ENCODE measurements around the gene IGFL2.
"Not testable (repeated sequence)": the region's sequence is repeated elsewhere in the genome, so short reads cannot be mapped to it uniquely, and the experiment has no call there.

Gene IGFL2

DNA sequence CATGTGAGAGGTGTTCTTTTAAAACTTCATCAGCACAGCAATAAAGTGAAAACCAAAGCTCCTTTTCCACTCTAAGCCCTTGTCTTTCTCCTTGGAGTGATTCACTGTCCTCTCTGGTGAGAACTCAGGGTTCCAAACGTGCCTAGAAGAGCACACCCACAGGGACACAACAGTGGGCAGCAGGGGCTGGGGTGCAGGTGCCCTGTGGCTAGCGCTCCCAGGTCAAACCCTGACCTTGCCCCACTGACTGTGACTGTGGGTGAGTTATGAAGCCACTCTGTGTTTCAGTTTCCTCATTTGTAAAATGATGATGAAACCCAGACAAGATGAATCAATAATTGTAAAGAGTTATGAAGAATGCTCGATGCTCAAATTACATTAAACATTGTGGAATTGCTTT is 43.9 kb downstream of the IGFL2 start:
- no peak for DNase-seq

DNA sequence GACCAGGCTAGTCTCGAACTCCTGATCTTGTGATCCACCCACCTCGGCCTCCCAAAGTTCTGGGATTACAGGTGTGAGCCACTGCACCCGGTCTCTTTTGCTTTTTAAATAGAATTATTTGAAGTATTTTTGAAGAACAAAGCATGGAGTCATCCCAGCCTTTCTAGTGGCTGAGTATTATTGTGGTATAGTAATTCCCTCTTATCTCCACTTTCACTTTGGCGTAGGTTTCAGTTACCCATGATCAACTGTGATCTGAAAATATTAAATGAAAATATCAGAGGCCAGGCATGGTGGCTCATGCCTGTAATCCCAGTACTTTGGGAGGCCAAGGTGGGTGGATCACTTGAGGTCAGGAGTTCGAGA is 44.6 kb downstream of the IGFL2 start:
- not testable (repeated sequence) for DNase-seq

DNA sequence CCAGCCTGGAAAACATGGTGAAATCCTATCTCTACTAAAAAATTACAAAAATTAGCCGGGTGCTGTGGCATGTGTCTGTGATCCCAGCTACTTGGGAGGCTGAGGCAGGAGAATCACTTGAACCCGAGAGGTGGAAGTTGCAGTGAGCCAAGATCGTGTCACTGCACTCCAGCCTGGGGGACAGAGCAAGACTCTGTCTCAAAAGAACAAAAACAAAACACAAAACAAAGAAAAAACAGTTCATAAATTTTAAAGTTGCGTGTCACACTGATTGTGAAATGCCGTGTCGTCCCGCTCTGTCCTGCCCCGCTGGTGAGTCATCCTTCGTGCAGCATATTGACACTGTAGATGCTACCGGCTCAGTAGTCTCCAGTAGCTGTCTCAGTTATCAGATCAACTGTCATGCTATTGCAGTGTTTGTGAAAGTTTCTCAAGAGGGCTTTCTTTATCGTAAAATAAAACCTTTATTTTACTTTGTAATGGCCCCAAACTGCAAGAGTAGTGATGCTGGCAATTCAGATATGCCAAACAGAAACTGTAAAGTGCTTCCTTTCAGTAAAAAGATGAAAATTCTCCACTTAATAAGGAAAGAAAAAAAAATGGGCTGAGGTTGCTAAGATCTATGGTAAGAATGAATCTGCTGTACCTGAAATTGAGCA is 45.1 kb downstream of the IGFL2 start:
- no peak for DNase-seq

DNA sequence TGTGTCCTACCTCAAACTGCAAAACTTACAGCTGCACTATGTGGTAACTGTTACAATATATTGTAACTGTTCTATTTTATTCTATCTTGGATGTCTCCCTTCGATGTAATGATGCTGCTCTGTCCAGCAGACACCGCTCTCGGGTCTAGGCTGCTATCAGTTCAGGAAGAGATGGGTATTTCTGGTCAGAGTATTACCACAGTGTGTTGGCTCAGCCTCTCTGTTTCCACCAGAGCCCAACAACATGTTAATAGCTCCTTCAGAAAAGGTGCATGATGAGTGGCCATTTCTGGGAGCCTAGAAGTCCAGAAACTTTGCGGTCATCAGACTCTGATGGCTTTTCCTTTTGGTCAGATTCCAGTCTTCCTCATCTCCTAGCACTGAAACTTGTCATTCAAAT is 45.6 kb downstream of the IGFL2 start:
- no peak for DNase-seq

DNA sequence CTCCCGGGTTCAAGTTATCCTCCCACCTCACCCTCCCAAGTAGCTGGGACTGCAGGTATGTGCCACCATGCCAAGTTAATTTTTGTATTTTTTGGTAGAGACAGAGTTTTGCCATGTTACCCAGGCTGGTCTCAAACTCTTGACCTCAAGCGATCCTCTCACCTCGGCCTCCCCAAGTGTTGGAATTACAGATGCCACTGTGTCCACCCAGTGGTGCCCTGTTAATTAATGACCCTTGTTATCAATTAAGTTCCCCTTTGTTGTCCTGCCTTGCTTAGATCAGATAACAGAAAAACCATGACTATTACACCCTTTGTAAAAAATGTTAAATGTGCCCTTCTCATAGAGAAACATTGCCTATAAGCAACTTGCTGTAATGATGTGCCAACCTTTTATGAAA is 47.1 kb downstream of the IGFL2 start:
- DNase-seq: no peak

DNA sequence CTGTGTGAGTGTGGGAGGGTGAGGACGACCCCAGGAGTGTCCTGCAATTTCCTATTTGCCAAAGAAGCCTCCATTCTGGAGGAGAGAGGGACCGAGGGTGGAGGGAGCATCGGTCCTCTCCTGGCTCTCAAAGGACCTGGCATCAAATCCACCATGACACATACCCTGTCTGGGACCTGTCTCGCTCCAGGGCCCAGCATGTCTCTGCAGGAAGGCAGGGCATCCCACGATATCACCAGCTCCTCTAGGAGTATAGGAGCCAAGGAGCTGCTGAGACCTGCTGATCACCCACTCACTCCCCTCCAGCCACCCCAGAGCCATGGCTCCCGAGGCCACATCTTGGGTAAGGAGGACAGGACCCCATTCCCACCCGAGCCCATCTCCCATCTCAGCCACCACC is 47.9 kb downstream of the IGFL2 start:
- DNase-seq: not testable (repeated sequence)

DNA sequence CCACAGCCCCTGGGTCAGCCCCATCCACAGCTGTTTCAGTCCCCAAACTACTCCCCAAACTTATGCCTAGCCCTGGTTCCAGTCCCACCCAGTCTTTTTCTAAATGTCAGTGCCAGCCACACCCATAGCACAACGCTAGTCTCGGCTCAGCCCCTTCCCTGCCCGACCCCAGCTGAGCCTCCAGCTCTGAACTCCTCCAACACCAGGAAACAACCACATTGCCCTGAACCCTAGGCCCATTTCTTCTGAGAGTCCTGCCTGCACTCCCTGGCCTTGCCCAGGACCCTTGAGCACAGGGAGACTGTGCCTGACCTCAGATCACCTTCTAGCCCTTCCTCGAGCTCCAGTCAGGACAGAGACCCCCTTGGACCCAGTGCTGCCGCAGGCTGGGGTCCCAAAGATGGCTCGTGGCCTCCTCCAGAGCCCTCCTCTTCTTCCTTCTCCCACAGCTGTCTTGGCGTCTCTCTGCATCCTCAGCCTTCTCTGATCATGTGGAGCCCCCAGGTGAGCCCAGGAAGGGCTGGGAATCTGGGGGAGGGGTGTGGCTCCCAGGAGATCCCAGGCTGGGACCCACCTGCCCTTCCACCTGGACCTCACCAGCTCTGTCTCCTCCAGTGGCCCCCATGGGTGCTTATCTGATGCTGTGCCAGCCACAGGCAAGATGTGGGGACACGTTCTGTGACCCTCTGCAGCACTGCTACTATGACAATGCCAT is 48.5 kb downstream of the IGFL2 start:
- DNase-seq: no peak

DNA sequence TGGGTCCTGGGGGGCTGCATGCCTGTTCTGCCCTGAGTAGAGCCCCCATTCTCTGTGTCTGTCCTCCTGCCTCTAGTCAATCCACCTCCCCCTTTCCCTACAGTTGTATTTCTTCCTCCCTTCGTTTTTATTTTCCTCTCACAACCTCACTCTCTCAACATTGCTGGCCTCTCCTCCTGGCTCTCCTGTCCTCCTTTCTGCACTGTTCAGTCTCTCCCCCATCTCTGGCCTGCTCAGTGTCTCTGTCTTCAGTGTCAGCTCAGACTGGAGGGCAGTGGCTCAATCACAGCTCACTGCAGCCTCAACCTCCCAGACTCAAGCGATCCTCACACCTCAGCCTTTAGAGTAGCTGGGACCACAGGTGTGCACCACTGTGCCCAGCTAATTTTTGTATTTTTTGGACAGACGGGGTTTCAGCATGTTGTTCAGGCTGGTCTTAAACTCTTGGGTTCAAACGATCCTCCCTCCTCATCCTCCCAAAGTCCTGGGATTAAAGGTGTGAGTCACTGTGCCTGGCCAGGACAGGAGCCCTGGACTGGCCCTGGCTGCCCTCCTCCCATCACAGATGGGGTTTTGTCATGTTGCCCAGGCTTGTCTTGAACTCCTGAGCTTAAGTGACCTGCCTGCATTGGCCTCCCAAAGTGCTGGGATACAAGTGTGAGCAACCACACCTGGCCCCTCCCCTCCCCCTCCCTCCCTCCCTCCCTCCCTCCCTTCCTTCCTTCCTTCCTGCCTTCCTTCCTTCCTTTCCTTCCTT is 49.5 kb downstream of the IGFL2 start:
- DNase-seq: no peak

DNA sequence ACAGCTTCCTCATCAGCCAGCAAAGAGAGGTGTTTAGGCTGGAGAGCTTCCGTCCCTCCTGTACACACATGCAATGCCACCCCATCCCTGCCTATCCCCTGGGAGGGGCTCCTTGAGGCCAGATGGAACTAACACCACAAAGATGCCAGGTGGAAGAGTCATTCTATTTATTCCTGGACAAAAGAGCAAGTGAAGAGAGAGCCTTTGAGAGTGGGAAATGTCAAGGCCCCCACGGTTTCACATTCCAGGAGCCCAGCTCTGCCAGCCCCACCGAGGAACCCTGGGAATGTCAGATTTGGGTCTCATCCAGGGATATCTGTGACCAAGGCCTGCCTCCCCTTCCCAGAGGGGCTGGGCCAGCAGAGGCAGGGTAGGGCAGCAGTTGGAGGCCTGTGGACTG is 50.7 kb downstream of the IGFL2 start:
- DNase-seq: no peak

DNA sequence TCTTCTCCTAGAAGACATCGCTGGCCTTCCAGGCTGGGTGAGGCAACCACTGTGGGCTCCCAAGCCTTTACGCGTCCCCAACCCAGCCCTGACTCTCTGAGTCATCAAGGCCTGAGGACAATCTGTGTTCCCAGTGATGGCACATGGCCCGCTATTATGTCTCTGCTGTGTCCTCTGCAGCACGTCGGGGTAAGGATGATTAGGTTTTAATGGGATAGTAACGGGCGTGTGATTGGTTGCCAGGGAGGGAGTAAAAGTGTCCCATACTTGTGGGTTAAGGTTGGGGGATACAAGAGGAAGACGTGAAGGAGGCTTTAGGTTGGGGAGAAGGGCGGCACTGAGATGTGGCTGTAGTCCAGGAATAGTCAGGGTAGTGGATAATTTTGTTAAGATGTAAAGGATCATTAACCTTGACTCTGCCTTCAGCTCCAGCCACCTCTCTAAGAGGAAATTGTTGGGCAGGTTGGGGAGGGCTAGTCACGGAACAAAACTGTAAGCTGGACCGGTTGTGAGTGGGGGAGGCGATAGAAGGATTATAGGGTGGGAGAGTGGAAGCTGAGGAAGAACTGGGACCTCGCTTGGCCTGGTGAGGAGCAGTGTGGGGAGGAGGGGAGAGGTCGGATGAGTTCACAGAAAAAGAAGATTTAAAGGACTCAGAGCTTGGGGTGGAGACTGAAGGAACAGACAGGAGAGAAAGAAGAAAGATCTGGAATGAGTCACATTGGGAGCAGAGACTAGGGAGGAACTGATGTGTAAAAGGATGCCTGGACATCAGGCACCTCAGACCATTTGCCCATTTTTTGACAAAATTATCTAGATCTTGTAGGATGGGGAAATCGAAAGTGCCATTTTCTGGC is 53.6 kb downstream of the IGFL2 start:
- DNase-seq: no peak

DNA sequence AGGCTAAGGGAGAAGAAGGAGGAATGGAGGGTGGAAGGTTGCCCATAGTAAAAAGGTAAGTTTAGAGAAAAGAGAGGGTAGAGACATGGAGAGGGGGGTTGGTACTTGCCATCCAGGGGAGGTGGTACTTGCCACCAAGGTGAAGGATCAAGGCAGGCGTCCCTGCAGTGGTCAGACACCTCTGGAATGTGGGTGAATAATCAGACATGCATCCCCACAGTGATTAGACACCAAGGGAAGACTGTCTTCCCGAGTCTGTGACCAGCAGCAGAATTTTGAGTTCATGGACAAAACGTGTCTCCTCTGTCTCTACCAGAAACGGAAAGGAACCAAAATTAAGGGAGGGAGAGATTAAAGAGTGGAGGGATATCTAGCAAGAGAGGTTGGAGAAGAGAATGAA is 54.4 kb downstream of the IGFL2 start:
- no peak for DNase-seq

DNA sequence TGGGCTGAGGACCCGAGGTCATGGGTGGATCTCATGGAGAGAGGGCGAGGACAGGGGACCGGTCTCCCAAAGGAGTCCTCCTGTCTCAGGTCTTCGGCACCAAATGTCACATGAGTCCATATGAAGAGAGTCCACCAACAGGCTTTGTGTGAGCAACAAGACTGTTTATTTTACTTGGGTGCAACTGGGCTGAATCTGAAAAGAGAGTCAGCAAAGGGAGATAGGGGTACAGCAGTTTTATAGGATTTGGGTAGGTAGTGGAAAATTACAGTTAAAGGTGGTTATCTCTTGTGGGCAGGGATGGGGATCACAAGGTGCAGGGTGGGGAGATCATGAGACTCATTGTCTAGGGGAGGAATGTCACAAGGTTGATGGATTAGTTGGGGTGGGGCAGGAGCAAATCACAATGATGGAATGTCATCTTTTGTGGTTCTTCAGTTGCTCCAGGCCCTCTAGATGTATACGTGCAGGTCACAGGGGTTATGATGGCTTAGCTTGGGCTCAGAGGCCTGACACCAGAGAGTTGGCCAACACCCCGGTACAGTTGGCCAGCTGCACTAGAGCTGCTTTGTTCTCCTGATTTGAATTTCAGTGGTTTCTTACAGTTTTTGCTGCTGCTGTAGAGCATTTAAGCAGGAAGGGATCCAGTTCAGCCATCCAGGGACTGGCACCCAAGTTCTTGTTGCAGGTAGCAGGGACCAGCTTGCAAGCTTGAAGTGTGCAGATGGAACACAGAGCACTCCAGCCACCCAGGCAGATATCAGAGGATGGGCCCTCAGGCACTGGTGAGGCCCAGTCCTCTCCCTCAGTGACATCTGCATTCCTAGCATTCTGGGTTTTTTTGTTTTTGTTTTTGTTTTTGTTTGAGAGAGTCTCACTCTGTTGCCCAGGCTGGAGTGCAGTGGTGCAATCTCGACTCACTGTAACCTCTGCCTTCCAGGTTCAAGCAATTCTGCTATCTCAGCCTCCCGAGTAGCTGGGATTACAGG is 55.1 kb downstream of the IGFL2 start:
- DNase-seq: no peak

DNA sequence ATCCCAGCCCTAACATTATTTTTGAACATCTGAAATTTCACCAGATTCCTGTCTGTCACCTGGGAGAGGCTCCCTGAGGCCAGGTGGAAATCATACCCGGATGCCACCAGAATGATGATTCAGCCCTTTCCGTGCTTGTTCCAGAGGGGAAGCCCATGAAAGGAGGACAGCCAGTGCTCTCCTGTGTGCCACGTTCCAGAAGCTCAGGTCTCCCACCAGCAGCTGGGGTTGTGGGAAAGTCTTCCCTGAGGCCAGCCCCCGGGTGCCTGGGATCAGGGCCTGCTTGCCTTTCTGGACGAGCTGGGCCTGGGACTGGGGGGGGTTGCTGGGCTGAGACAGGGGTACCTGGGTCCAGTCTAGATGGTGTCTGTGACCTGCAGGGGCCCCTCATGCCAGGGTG is 56.0 kb downstream of the IGFL2 start:
- no peak for DNase-seq

DNA sequence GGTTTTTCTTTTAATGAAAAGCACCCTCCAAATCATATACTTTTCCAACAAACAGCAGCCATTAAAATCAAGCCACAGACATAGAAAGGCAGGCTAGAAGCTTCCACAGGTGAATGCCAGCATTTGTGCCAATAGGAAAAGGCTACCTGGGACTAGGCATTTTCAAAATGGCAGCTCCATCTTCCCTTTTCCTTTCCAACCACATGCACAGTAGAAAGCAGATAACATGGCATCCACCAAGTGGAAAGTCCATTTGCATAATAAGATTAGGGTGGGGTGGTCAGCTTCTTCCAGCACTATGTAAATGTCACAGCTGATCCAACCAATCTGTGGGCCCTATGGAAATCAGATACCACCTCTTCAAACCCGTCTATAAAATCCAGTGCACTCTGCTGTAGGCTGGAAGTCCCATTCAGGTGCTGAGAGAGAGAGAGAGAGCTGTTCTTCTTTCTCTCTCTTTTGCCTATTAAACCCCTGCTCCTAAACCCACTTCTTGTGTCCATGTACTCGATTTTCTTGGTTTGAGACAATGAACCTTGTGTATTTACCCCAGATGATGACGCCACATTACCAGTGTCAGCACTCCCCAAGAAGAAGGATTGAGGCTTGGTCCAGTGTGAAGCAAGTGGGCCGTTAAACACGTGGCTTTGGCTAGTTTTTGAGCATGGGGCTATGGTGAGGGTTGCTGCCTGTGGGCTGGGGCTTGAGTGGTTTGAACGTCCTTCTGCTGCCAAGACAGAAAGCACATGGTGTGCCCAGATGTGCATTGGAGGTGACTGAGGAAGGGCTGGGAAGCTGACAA is 57.3 kb downstream of the IGFL2 start:
- DNase-seq: no peak

DNA sequence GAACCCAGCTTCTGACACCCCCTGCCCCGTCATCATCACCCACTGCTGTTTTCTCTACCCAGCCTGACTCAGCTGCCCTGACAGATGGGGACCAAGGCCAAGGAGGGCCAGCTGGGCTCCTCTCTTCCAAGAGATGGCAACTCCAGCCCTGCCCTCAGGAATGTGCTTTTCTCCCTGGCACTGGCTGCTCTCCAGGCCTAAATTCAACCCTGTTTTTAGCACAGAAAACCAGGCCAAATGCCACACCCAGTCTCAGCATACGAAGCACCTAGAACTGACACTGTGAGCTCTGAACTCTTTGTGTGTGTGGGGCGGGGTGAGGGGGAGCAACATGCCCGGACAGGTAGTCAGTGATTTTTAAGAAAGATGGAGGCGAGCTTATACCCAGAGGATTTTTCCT is 58.1 kb downstream of the IGFL2 start:
- DNase-seq: no peak

DNA sequence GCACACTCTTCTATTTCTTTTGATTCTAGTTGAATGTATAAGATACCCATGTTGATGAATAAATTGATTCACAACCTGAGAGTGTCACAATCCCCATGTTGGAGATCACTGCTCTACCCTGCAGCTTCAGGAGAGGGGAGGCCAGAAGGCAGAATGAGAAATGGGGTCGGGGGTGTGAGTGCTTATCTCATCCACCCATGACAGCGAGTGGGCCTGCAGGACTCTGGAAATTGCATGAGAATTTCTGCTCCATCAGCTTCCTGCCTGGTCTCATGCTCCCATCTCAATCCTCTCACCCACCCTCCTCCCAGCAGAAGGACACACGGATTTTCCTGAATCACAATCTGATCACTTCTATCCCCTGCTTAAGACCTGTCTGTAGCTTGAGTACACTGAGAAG is 58.6 kb downstream of the IGFL2 start:
- DNase-seq: no peak

DNA sequence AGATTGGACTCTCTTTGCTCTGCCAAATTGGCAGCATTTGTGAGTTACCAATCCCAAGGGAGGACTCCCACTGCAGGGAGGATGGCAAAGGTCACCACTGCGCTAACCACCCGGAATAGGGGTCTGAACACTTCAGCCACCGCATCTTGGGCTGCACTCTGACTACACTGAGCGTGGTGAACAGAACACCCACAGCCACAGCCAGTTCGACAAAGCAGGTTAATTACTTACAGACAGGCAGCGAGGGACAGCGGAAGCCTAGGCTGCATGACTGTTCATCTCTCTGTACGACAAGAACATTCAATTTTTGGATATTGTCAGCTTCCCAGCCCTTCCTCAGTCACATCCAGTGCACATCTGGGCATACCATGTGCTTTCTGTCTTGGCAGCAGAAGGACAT is 59.8 kb downstream of the IGFL2 start:
- not testable (repeated sequence) for DNase-seq

DNA sequence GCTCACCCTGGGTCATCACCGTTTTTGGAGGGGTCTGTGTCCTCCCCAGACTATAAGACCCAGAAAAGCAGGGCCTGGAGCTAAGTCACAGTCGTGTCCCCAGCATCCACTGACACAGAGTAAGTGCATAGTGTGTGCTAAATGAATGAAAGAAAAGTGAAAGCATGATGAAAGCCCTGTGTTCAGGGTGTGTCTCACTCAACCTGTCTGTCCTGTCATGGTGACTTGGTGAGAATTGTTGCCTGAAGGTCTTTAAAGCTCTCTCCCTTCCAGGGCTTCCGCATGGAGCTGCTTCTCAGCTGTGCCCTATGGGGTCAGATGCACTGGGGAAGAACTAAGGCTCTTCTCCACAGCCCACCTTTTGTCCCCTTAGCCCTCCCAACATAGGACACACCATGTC is 61.0 kb downstream of the IGFL2 start:
- DNase-seq: no peak

DNA sequence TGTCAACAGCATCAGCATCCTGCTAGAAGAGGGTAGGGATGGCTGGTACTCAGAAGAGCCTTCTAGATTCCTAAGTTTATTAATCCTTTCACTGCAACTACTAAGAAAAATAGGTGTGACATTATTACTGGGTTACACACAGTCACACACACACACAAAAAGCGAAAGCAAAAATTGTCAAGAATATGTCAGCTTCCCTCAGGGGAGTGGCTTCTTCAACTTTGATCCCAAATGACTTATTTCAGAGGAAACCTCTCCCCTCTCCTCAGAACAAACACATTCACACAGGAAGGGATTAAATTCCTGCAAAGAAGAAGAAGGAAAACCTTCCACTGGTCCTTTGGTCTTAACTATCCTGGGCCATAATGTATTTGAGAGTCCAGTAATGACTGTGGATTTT is 61.4 kb downstream of the IGFL2 start:
- no peak for DNase-seq

DNA sequence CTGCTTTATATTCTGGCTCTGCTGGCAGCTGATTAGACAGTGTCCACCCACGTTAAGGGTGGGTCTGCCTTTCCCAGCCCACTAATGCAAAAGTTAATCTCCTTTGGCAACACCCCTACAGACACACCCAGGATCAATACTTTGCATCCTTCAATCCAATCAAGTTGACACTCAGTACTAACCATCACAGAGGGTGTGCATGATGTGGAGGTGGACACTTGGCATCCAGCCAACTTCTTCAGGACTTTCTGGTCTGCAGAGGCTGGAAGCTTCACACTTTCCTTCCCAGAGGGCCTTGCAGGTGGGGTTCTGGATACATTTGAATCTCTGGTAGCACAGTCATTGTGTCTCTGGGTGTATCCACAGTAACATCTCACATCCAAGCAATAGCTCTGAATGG is 62.6 kb downstream of the IGFL2 start:
- DNase-seq: no peak
